ENCODE results near the gene CPVL. TPM values are rescaled to one million over a fixed set of nuclear protein-coding genes. Genes with fewer than 3 reads are reported as not detected.

CPVL gene
- total RNA-seq, 1 experiment from 2014 or later: 26.9 TPM

- Histone ChIP-seq H3K9me3 (ENCODE audit: control insufficient read depth, low read depth, low read length) (no peaks in the 10 kb centered on the region), H4K8ac (replicated peaks; ENCODE audit: insufficient read length, low read depth, low read length) (no peak overlapping the region), H3K4ac (ENCODE audit: low read depth, low read length) (no peak overlapping the region), H2BK120ac (ENCODE audit: low read depth, low read length, poor library complexity, severe bottlenecking) (no peak overlapping the region), H2AK5ac (ENCODE audit: insufficient read length, low read length) (no peak overlapping the region), H3K18ac (ENCODE audit: insufficient read length, low read depth, low read length) (no peak overlapping the region), H3K14ac (ENCODE audit: insufficient read depth, low read length) (no peak overlapping the region), H3K23me2 (ENCODE audit: insufficient read length, low read depth, low read length, poor library complexity, severe bottlenecking) (peaks cover 35% of the 10 kb centered on the region), H2BK12ac (ENCODE audit: insufficient read length, low read depth, low read length) (no peak overlapping the region), H4K91ac (ENCODE audit: insufficient read length, low read depth, low read length) (no peak overlapping the region), H3K9ac (ENCODE audit: extremely low read depth, insufficient read length, low read length) (no peak overlapping the region), H2BK5ac (ENCODE audit: insufficient read length, low read length) (no peak overlapping the region), H4K20me1 (ENCODE audit: control insufficient read depth, insufficient read depth, insufficient read length) (no peaks in the 10 kb centered on the region), H3K4me1 (ENCODE audit: insufficient read depth, low read length) (peaks cover 2% of the 10 kb centered on the region; the same call in 1 of the 2 replicates), H4K5ac (ENCODE audit: insufficient read length, low read depth, low read length) (no peak overlapping the region), H2BK20ac (ENCODE audit: low read depth, low read length, poor library complexity, severe bottlenecking) (no peak overlapping the region), H3T11ph (ENCODE audit: low read length) (no peak overlapping the region), H3K79me2 (ENCODE audit: insufficient read depth, low read length) (no peaks in the 10 kb centered on the region), H3K23ac (ENCODE audit: insufficient read length, low read depth, low read length) (no peak overlapping the region), H3K4me2 (ENCODE audit: insufficient read depth, insufficient read length, low read length) (no peak overlapping the region), H3K27ac (ENCODE audit: insufficient read length, low read depth, low read length) (no peak overlapping the region), H3K56ac (ENCODE audit: insufficient read length, low read depth, low read length) (no peak overlapping the region), H3K27me3 (ENCODE audit: insufficient read depth, low read length) (peaks cover 11% of the 10 kb centered on the region; the same call in 1 of the 2 replicates), H2BK15ac (ENCODE audit: low read depth, low read length) (no peak overlapping the region), H3K79me1 (ENCODE audit: insufficient read depth, low read depth, low read length, poor library complexity, severe bottlenecking) (no peaks in the 10 kb centered on the region), H2AFZ (ENCODE audit: low read length) (no peak overlapping the region)
- no peak overlapping the region; a peak in 1 of 5 replicates for H3K4me3 Mint-ChIP-seq
- H3K27me3 Mint-ChIP-seq (ENCODE audit: low read depth): peaks cover 40% of the 10 kb centered on the region
- peaks cover 20 to 24% of the 10 kb centered on the region in 2 experiments for H3K4me1 Mint-ChIP-seq
- peaks cover 0 to 6% (median 0%) of the 10 kb centered on the region in 3 experiments; a peak in 4 of 7 replicates for H3K36me3 Mint-ChIP-seq (ENCODE audit: insufficient read depth in 1 of 3, low read depth in 3 of 3)
- TF ChIP-seq CTCF (conservative IDR thresholded peaks at IDR 0.05): no peak
- DNase-seq: no peak
- peaks cover 1 to 7% of the 10 kb centered on the region in 2 experiments; a peak in 1 of 5 replicates for H3K9me3 Mint-ChIP-seq
- H3K27ac Mint-ChIP-seq: no peak overlapping the region
Measured at GRCh38 chr7:28954471-28954870, 191.9 kb downstream of the CPVL start.

All from H9 (cell line).